Suprapubic skin (tissue), 4 donors: Measurements from ENCODE around the gene RNU1-4.
"Not testable (repeated sequence)": the region's sequence is repeated elsewhere in the genome, so short reads cannot be mapped to it uniquely, and the experiment has no call there.

Experiments
- EP300 ChIP-seq: sonication (generic); formaldehyde crosslinking; IDR thresholded peaks from one replicate; pipeline ENCODE4 v1.6.1; 2017; ENCODE audit warnings: antibody characterized with exemption
- POLR2A ChIP-seq, 2 donors: fragments of 450-650 bp; IDR thresholded peaks; one replicate each; pipeline ENCODE4 v1.6.1; 2017; ENCODE audit warnings: antibody characterized with exemption in 2 of 2, mild to moderate bottlenecking in 2 of 2, moderate library complexity in 2 of 2
- POLR2AphosphoS5 ChIP-seq, 3 donors: sonication (generic); formaldehyde crosslinking; IDR thresholded peaks; one replicate each; pipeline ENCODE4 v1.6.1; 2017; ENCODE audit warnings: antibody characterized with exemption in 3 of 3
- TF ChIP-seq, protein P1 (sequence below), 2 donors: fragments of 200-600 bp in 1 of 2; fragments of 450-650 bp in 1 of 2; sonication (generic) in 1 of 2; IDR thresholded peaks; one replicate each; pipeline ENCODE4 v1.5.1; 2016 to 2019; ENCODE audit warnings: antibody characterized with exemption in 2 of 2, mild to moderate bottlenecking in 1 of 2, moderate library complexity in 1 of 2

DNA sequence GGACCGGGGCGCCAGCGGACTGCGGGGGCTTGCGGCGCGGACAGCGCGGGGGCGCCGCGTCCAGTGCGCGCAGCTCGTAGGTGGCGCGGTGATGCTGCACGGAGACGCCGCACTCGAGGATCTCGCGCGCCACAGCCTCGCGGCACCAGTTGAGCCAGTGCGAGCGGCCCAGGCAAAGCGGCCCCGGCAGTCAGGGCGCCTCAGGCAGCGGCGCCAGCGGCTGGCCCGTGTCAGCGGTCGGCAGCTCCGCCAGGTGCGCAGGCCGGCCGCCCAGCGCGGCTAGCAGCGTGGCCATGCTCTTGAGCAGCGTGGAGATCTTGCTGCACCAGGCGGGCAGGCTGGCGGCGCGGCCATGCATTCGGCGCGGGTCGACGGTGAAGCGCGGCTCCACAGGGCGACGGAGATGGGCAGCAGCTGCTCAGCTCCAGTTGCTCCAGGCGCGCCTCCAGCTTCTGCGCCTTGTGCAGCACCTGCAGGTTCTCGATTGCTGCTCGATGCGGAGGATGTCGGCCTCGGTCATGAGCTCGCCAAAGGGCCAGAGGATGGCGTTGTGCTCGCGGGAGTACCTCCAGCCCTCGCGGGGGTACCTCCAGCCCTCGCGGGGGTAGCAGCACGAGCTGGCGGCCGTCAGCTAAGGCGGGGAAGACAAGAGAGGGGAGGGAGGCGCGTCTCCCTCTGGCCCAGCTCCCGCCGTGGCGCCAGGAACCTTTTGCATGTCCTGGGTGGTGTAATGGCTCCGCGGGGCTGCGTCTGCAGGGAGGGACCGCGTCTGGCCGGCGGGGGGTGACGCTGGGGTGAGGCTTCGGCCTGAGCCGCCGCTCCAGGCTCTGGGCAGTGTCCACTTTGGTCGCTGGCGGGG is 46.6 kb upstream of the RNU1-4 start:
- TF ChIP-seq, protein P1, sequence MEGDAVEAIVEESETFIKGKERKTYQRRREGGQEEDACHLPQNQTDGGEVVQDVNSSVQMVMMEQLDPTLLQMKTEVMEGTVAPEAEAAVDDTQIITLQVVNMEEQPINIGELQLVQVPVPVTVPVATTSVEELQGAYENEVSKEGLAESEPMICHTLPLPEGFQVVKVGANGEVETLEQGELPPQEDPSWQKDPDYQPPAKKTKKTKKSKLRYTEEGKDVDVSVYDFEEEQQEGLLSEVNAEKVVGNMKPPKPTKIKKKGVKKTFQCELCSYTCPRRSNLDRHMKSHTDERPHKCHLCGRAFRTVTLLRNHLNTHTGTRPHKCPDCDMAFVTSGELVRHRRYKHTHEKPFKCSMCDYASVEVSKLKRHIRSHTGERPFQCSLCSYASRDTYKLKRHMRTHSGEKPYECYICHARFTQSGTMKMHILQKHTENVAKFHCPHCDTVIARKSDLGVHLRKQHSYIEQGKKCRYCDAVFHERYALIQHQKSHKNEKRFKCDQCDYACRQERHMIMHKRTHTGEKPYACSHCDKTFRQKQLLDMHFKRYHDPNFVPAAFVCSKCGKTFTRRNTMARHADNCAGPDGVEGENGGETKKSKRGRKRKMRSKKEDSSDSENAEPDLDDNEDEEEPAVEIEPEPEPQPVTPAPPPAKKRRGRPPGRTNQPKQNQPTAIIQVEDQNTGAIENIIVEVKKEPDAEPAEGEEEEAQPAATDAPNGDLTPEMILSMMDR (IDR thresholded peaks at IDR 0.05) = not testable (repeated sequence)
- not testable (repeated sequence) for TF ChIP-seq POLR2AphosphoS5 (IDR thresholded peaks at IDR 0.05); POLR2A (IDR thresholded peaks at IDR 0.05); EP300
